WTC11 (cell line): ENCODE measurements around the gene TRIP10. TPM values are rescaled to one million over a fixed set of nuclear protein-coding genes. Genes with fewer than 3 reads are reported as not detected.

Source experiments
- AFF4 ChIP-seq: sonication (generic); formaldehyde crosslinking; IDR thresholded peaks from 2 replicates; pipeline ENCODE4 v1.8.1; 2023; ENCODE audit warnings: mild to moderate bottlenecking, missing genetic modification reagents, borderline replicate concordance
- ARID4B ChIP-seq: sonication (generic); formaldehyde crosslinking; IDR thresholded peaks from 2 replicates; pipeline ENCODE4 v1.8.0; 2023; ENCODE audit warnings: missing genetic modification reagents, mild to moderate bottlenecking, borderline replicate concordance
- E2F1 ChIP-seq: sonication (generic); formaldehyde crosslinking; IDR thresholded peaks from 2 replicates; pipeline ENCODE4 v1.8.0; 2022; ENCODE audit warnings: mild to moderate bottlenecking, missing genetic modification reagents
- ERG ChIP-seq: fragments of 250-450 bp; sonication (Bioruptor Pico); IDR thresholded peaks from 2 replicates; pipeline ENCODE4 v1.8.0; 2021; ENCODE audit warnings: mild to moderate bottlenecking
- ETV6 ChIP-seq: sonication (generic); formaldehyde crosslinking; IDR thresholded peaks from 2 replicates; pipeline ENCODE4 v1.8.1; 2022; ENCODE audit warnings: mild to moderate bottlenecking, missing genetic modification reagents
- FOXK1 ChIP-seq: sonication (generic); formaldehyde crosslinking; IDR thresholded peaks from 2 replicates; pipeline ENCODE4 v1.8.0; 2022; ENCODE audit warnings: mild to moderate bottlenecking, moderate library complexity, missing genetic modification reagents
- FOXP4 ChIP-seq: sonication (generic); formaldehyde crosslinking; IDR thresholded peaks from 2 replicates; pipeline ENCODE4 v1.8.0; 2022; ENCODE audit warnings: mild to moderate bottlenecking, missing genetic modification reagents
- NFYB ChIP-seq: sonication (generic); formaldehyde crosslinking; conservative IDR thresholded peaks from 2 replicates; pipeline ENCODE4 v1.8.0; 2022; ENCODE audit warnings: low read depth, missing genetic modification reagents
- SP1 ChIP-seq: sonication (generic); formaldehyde crosslinking; conservative IDR thresholded peaks from 2 replicates; pipeline ENCODE4 v1.8.1; 2022; ENCODE audit warnings: missing genetic modification reagents
- TEAD4 ChIP-seq: sonication (generic); formaldehyde crosslinking; IDR thresholded peaks from 2 replicates; pipeline ENCODE4 v1.8.0; 2022; ENCODE audit warnings: mild to moderate bottlenecking, missing genetic modification reagents
- USF1 ChIP-seq: sonication (generic); formaldehyde crosslinking; IDR thresholded peaks from 2 replicates; pipeline ENCODE4 v1.8.0; 2022; ENCODE audit warnings: mild to moderate bottlenecking, missing genetic modification reagents
- ZNF121 ChIP-seq: sonication (generic); formaldehyde crosslinking; IDR thresholded peaks from 2 replicates; pipeline ENCODE4 v1.8.0; 2023; ENCODE audit warnings: missing genetic modification reagents
- ZNF423 ChIP-seq: fragments of 250-450 bp; sonication (Bioruptor Pico); IDR thresholded peaks from 2 replicates; pipeline ENCODE4 v2.1.2; 2022; ENCODE audit warnings: mild to moderate bottlenecking, moderate library complexity
- total RNA-seq: library from RNA; stranded (reverse); gene quantifications from 3 replicates; pipeline ENCODE4 v1.2.3, GENCODE V29; 2021
- TF ChIP-seq, protein P1 (sequence below): sonication (generic); formaldehyde crosslinking; IDR thresholded peaks from 2 replicates; pipeline ENCODE4 v1.8.1; 2023; ENCODE audit warnings: mild to moderate bottlenecking, missing genetic modification reagents, moderate library complexity

Gene TRIP10
- total RNA-seq, 1 experiment from 2014 or later: 76.6 TPM

GRCh38 chr19:6753178-6754031, 13.9 kb downstream of the TRIP10 start (continued):
- TF ChIP-seq AFF4 (CRISPR knock-in tag) (no peak), SP1 (CRISPR knock-in tag) (peak; percentile 82), FOXP4 (CRISPR knock-in tag) (peak; percentile 50; the same call in 1 of the 2 replicates), ZNF423 (CRISPR knock-in tag) (0 out of 2 replicates have a peak, but pooled peaks have one; percentile 61), TEAD4 (CRISPR knock-in tag) (0 out of 2 replicates have a peak, but pooled peaks have one; percentile 28), FOXK1 (CRISPR knock-in tag) (peak; percentile 72; the same call in 1 of the 2 replicates), USF1 (CRISPR knock-in tag) (peak; percentile 91), E2F1 (0 out of 2 replicates have a peak, but pooled peaks have one; percentile 45), NFYB (CRISPR knock-in tag) (no peak), ARID4B (CRISPR knock-in tag) (0 out of 2 replicates have a peak, but pooled peaks have one; percentile 49), ETV6 (CRISPR knock-in tag) (peak; percentile 38; the same call in 1 of the 2 replicates), ERG (CRISPR knock-in tag) (no peak), ZNF121 (CRISPR knock-in tag) (no peak)
- TF ChIP-seq, protein P1, sequence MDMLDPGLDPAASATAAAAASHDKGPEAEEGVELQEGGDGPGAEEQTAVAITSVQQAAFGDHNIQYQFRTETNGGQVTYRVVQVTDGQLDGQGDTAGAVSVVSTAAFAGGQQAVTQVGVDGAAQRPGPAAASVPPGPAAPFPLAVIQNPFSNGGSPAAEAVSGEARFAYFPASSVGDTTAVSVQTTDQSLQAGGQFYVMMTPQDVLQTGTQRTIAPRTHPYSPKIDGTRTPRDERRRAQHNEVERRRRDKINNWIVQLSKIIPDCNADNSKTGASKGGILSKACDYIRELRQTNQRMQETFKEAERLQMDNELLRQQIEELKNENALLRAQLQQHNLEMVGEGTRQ (CRISPR knock-in tag): peak; percentile 90
